Measurements from ENCODE around the gene ATXN1. TPM values are rescaled to one million over a fixed set of nuclear protein-coding genes. Genes with fewer than 3 reads are reported as not detected.

The ATXN1 gene
- total RNA-seq, 4 donors from 2014 or later: 38.7 to 78.3 (median 62.6) TPM

GRCh38 chr6:16649890-16650289, 111.4 kb downstream of the ATXN1 start:
- ATAC-seq: no peak

GRCh38 chr6:16649241-16649640, 112.0 kb downstream of the ATXN1 start:
- TF ChIP-seq EP300 (IDR thresholded peaks at IDR 0.05): no peak
- no peak for TF ChIP-seq CTCF (IDR thresholded peaks at IDR 0.05)
- no peak for TF ChIP-seq POLR2A (IDR thresholded peaks at IDR 0.05)
- no peaks in the 10 kb centered on the region for H3K9me3 ChIP-seq
- H3K4me3 ChIP-seq: no peak overlapping the region
- peaks cover 0 to 11% (median 0%) of the 10 kb centered on the region in 3 donors for H3K4me1 ChIP-seq
- peaks cover 0 to 38% of the 10 kb centered on the region in 2 donors for H3K36me3 ChIP-seq
- no peak for ATAC-seq
- H3K27ac ChIP-seq: no peak overlapping the region
- H3K27me3 ChIP-seq: no peaks in the 10 kb centered on the region
- WGBS, 2 donors (ENCODE audit: low coverage in 1 of 2): 41 to 68% methylated on average over 2 of the region's 2 CpGs

More at GRCh38 chr6:16649890-16650289, 111.4 kb downstream of the ATXN1 start:
- H3K9me3 ChIP-seq: no peaks in the 10 kb centered on the region
- peaks cover 0 to 39% of the 10 kb centered on the region in 2 donors for H3K36me3 ChIP-seq
- H3K4me3 ChIP-seq: no peak overlapping the region
- WGBS, 2 donors (ENCODE audit: low coverage in 1 of 2): 75 to 94% methylated on average over 2 to 5 of the region's 5 CpGs
- H3K27ac ChIP-seq: no peak overlapping the region
- H3K4me1 ChIP-seq: peaks cover 0 to 11% (median 0%) of the 10 kb centered on the region in 3 donors
- TF ChIP-seq POLR2AphosphoS5 (IDR thresholded peaks at IDR 0.05): no peak
- no peak for TF ChIP-seq EP300 (IDR thresholded peaks at IDR 0.05)
- TF ChIP-seq POLR2A (IDR thresholded peaks at IDR 0.05): no peak
- TF ChIP-seq CTCF (IDR thresholded peaks at IDR 0.05): no peak
- no peaks in the 10 kb centered on the region for H3K27me3 ChIP-seq

GRCh38 chr6:16648003-16648402, 113.3 kb downstream of the ATXN1 start:
- no peaks in the 10 kb centered on the region for H3K9me3 ChIP-seq
- H3K36me3 ChIP-seq: peaks cover 0 to 28% of the 10 kb centered on the region in 2 donors
- ATAC-seq: no peak
- 98 to 100% methylated on average over 5 of the region's 5 CpGs for WGBS, 2 donors (ENCODE audit: low coverage in 1 of 2)
- H3K4me3 ChIP-seq: no peak overlapping the region
- peaks cover 0 to 11% (median 0%) of the 10 kb centered on the region in 3 donors for H3K4me1 ChIP-seq
- no peaks in the 10 kb centered on the region for H3K27me3 ChIP-seq
- no peak overlapping the region for H3K27ac ChIP-seq
- no peak for TF ChIP-seq POLR2AphosphoS5 (IDR thresholded peaks at IDR 0.05)
- no peak for TF ChIP-seq EP300 (IDR thresholded peaks at IDR 0.05)
- TF ChIP-seq CTCF (IDR thresholded peaks at IDR 0.05): no peak
- no peak for TF ChIP-seq POLR2A (IDR thresholded peaks at IDR 0.05)

GRCh38 chr6:16647422-16647821, 113.8 kb downstream of the ATXN1 start:
- H3K36me3 ChIP-seq: peaks cover 0 to 26% of the 10 kb centered on the region in 2 donors
- no peak overlapping the region for H3K27ac ChIP-seq
- no peak for ATAC-seq
- H3K9me3 ChIP-seq: no peaks in the 10 kb centered on the region
- 90 to 96% methylated on average over 4 of the region's 4 CpGs for WGBS, 2 donors (ENCODE audit: low coverage in 1 of 2)
- no peaks in the 10 kb centered on the region for H3K27me3 ChIP-seq
- TF ChIP-seq EP300 (IDR thresholded peaks at IDR 0.05) (no peak), CTCF (IDR thresholded peaks at IDR 0.05) (no peak), POLR2A (IDR thresholded peaks at IDR 0.05) (no peak), POLR2AphosphoS5 (IDR thresholded peaks at IDR 0.05) (no peak)
- no peak overlapping the region for H3K4me3 ChIP-seq
- peaks cover 0 to 11% (median 0%) of the 10 kb centered on the region in 3 donors for H3K4me1 ChIP-seq

GRCh38 chr6:16644540-16645250, 116.6 kb downstream of the ATXN1 start:
- TF ChIP-seq POLR2A (IDR thresholded peaks at IDR 0.05) (no peak), POLR2AphosphoS5 (IDR thresholded peaks at IDR 0.05) (no peak)
- peaks cover 0 to 5% (median 0%) of the 10 kb centered on the region in 3 donors for H3K9me3 ChIP-seq
- WGBS, 2 donors (ENCODE audit: low coverage in 1 of 2): 85 to 89% methylated on average over 4 to 8 of the region's 8 CpGs
- no peaks in the 10 kb centered on the region for H3K27me3 ChIP-seq
- H3K27ac ChIP-seq: no peak overlapping the region
- no peak for ATAC-seq
- peaks cover 0 to 11% (median 0%) of the 10 kb centered on the region in 3 donors for H3K4me1 ChIP-seq
- no peak overlapping the region for H3K4me3 ChIP-seq
- peaks cover 0 to 30% of the 10 kb centered on the region in 2 donors for H3K36me3 ChIP-seq

Data from gastroesophageal sphincter (tissue), 4 donors.